ENCODE measurements around the gene SRP68. TPM values are rescaled to one million over a fixed set of nuclear protein-coding genes. Genes with fewer than 3 reads are reported as not detected.

Gene SRP68
- 38.4 and 48.1 TPM in 2 replicates for total RNA-seq (2014; rRNA removed; shearing (Covaris generic))

- H3K4me3 ChIP-seq, result peak within 1 kb of the TSS; percentile 67
- H3K9me3 ChIP-seq (replicated peaks), result peaks cover 3% of the 10 kb centered on the region; the same call in 1 of the 2 replicates
- DNase-seq (ENCODE audit: low read depth in 1 of 2, low spot score in 2 of 2), result peak; percentile 91 to 97
- H3K27me3 ChIP-seq (replicated peaks), result peaks cover 39% of the 10 kb centered on the region
- H3K4me1 ChIP-seq (replicated peaks), result peaks cover 36% of the 10 kb centered on the region
- H3K36me3 ChIP-seq, result peaks cover 40% of the 10 kb centered on the region
- peak within 1 kb of the TSS; percentile 40 for H3K27ac ChIP-seq
Measured at GRCh38 chr17:76072148-76072858, at the start of gene SRP68. TSS of gene SRP68 (minus strand) at chr17:76072517. CDS start at chr17:76072491, 26 bp downstream.

GRCh38 chr17:76121932-76122430, 49.7 kb upstream of the SRP68 start:
- no peak for DNase-seq (ENCODE audit: low read depth in 1 of 2, low spot score in 2 of 2)
- no peak overlapping the region for H3K4me3 ChIP-seq

GRCh38 chr17:76120658-76121008, 48.3 kb upstream of the SRP68 start:
- Histone ChIP-seq H3K4me3 (no peak overlapping the region), H3K36me3 (no peaks in the 10 kb centered on the region), H3K4me1 (replicated peaks) (peaks cover 8% of the 10 kb centered on the region; the same call in 1 of the 2 replicates), H3K9me3 (replicated peaks) (no peaks in the 10 kb centered on the region), H3K27me3 (replicated peaks) (no peaks in the 10 kb centered on the region), H3K27ac (no peak overlapping the region)
- no peak for DNase-seq (ENCODE audit: low read depth in 1 of 2, low spot score in 2 of 2)

More at GRCh38 chr17:76121932-76122430, 49.7 kb upstream of the SRP68 start:
- 0 out of 2 replicates have a peak, but pooled peaks cover 3% of the 10 kb centered on the region for H3K27me3 ChIP-seq (replicated peaks)
- H3K9me3 ChIP-seq (replicated peaks), result no peaks in the 10 kb centered on the region
- peaks cover 8% of the 10 kb centered on the region; the same call in 1 of the 2 replicates for H3K4me1 ChIP-seq (replicated peaks)
- H3K27ac ChIP-seq, result no peak overlapping the region
- H3K36me3 ChIP-seq, result no peaks in the 10 kb centered on the region

- Histone ChIP-seq H3K9me3 (replicated peaks) (no peaks in the 10 kb centered on the region), H3K27me3 (replicated peaks) (no peaks in the 10 kb centered on the region), H3K4me1 (replicated peaks) (peaks cover 8% of the 10 kb centered on the region; the same call in 1 of the 2 replicates), H3K27ac (no peak overlapping the region), H3K4me3 (no peak overlapping the region), H3K36me3 (no peaks in the 10 kb centered on the region)
- DNase-seq (ENCODE audit: low read depth in 1 of 2, low spot score in 2 of 2), result no peak
Measured at GRCh38 chr17:76119409-76120371, 47.4 kb upstream of the SRP68 start.

GRCh38 chr17:76115138-76115754, 42.9 kb upstream of the SRP68 start:
- H3K27me3 ChIP-seq (replicated peaks), result peaks cover 7% of the 10 kb centered on the region; the same call in 1 of the 2 replicates
- peaks cover 4% of the 10 kb centered on the region; the same call in 1 of the 2 replicates for H3K9me3 ChIP-seq (replicated peaks)
- H3K27ac ChIP-seq, result no peak overlapping the region
- DNase-seq (ENCODE audit: low read depth in 1 of 2, low spot score in 2 of 2), result no peak
- H3K4me1 ChIP-seq (replicated peaks), result no peaks in the 10 kb centered on the region
- H3K4me3 ChIP-seq, result no peak overlapping the region
- H3K36me3 ChIP-seq, result no peaks in the 10 kb centered on the region

GRCh38 chr17:76111956-76112355, 39.6 kb upstream of the SRP68 start:
- no peak for DNase-seq (ENCODE audit: low read depth in 1 of 2, low spot score in 2 of 2)
- H3K4me3 ChIP-seq, result no peak overlapping the region
- peaks cover 7% of the 10 kb centered on the region; the same call in 1 of the 2 replicates for H3K27me3 ChIP-seq (replicated peaks)
- H3K27ac ChIP-seq, result no peak overlapping the region
- no peaks in the 10 kb centered on the region for H3K4me1 ChIP-seq (replicated peaks)
- peaks cover 4% of the 10 kb centered on the region; the same call in 1 of the 2 replicates for H3K9me3 ChIP-seq (replicated peaks)
- no peaks in the 10 kb centered on the region for H3K36me3 ChIP-seq

- no peak for DNase-seq (ENCODE audit: low read depth in 1 of 2, low spot score in 2 of 2)
Measured at GRCh38 chr17:76107509-76107908, 35.2 kb upstream of the SRP68 start.

GRCh38 chr17:76106703-76107102, 34.4 kb upstream of the SRP68 start:
- no peak for DNase-seq (ENCODE audit: low read depth in 1 of 2, low spot score in 2 of 2)
- Histone ChIP-seq H3K27me3 (replicated peaks) (no peaks in the 10 kb centered on the region), H3K36me3 (peaks cover 13% of the 10 kb centered on the region), H3K9me3 (replicated peaks) (no peaks in the 10 kb centered on the region), H3K4me1 (replicated peaks) (peaks cover 18% of the 10 kb centered on the region), H3K27ac (no peak overlapping the region), H3K4me3 (no peak overlapping the region)

More at GRCh38 chr17:76107509-76107908, 35.2 kb upstream of the SRP68 start:
- no peak overlapping the region for H3K27ac ChIP-seq
- H3K27me3 ChIP-seq (replicated peaks), result peaks cover 6% of the 10 kb centered on the region; the same call in 1 of the 2 replicates
- peaks cover 11% of the 10 kb centered on the region for H3K4me1 ChIP-seq (replicated peaks)
- no peaks in the 10 kb centered on the region for H3K9me3 ChIP-seq (replicated peaks)
- H3K4me3 ChIP-seq, result no peak overlapping the region
- peaks cover 6% of the 10 kb centered on the region for H3K36me3 ChIP-seq

- Histone ChIP-seq H3K27me3 (replicated peaks) (no peaks in the 10 kb centered on the region), H3K4me1 (replicated peaks) (peaks cover 18% of the 10 kb centered on the region), H3K9me3 (replicated peaks) (no peaks in the 10 kb centered on the region), H3K4me3 (no peak overlapping the region), H3K27ac (no peak overlapping the region), H3K36me3 (peaks cover 29% of the 10 kb centered on the region)
- no peak for DNase-seq (ENCODE audit: low read depth in 1 of 2, low spot score in 2 of 2)
Measured at GRCh38 chr17:76104896-76105231, 32.5 kb upstream of the SRP68 start.

- DNase-seq (ENCODE audit: low read depth in 1 of 2, low spot score in 2 of 2), result no peak
- peak overlapping the region; percentile 60 for H3K4me3 ChIP-seq
- H3K27ac ChIP-seq, result peak overlapping the region; percentile 52
- peaks cover 35% of the 10 kb centered on the region for H3K36me3 ChIP-seq
- H3K9me3 ChIP-seq (replicated peaks), result no peaks in the 10 kb centered on the region
- H3K4me1 ChIP-seq (replicated peaks), result peaks cover 18% of the 10 kb centered on the region
- no peaks in the 10 kb centered on the region for H3K27me3 ChIP-seq (replicated peaks)
Measured at GRCh38 chr17:76104140-76104895, 32.0 kb upstream of the SRP68 start.

GRCh38 chr17:76103274-76104139, 31.2 kb upstream of the SRP68 start, which contains the start of gene EXOC7:
TSS of gene EXOC7 (minus strand) at chr17:76103787. CDS start at chr17:76103692, 95 bp downstream.
- Histone ChIP-seq H3K27me3 (replicated peaks) (no peaks in the 10 kb centered on the region), H3K4me3 (peak within 1 kb of the TSS; percentile 60), H3K4me1 (replicated peaks) (peaks cover 18% of the 10 kb centered on the region), H3K9me3 (replicated peaks) (no peaks in the 10 kb centered on the region), H3K27ac (peak within 1 kb of the TSS; percentile 52), H3K36me3 (peaks cover 41% of the 10 kb centered on the region)
- DNase-seq (ENCODE audit: low read depth in 1 of 2, low spot score in 2 of 2), result peak; percentile 93 to 94

- peak overlapping the region; percentile 52; the same call in 1 of the 2 replicates for H3K27ac ChIP-seq
- peaks cover 18% of the 10 kb centered on the region for H3K4me1 ChIP-seq (replicated peaks)
- H3K9me3 ChIP-seq (replicated peaks), result no peaks in the 10 kb centered on the region
- peaks cover 46% of the 10 kb centered on the region for H3K36me3 ChIP-seq
- no peaks in the 10 kb centered on the region for H3K27me3 ChIP-seq (replicated peaks)
- peak overlapping the region; percentile 60 for H3K4me3 ChIP-seq
- DNase-seq (ENCODE audit: low read depth in 1 of 2, low spot score in 2 of 2), result no peak
Measured at GRCh38 chr17:76102944-76103273, 30.6 kb upstream of the SRP68 start.

Measured in SJSA1 (cell line).